G401.6 (cell line): ENCODE measurements around the gene PITPNC1.
"Not testable (repeated sequence)": the region's sequence is repeated elsewhere in the genome, so short reads cannot be mapped to it uniquely, and the experiment has no call there.

Source experiments
- FAIRE-seq: peaks from 2 replicates; lab custom pipeline; 2012; peaks lifted over from hg19 to GRCh38; lab: Jason Lieb, UNC

The PITPNC1 gene

DNA sequence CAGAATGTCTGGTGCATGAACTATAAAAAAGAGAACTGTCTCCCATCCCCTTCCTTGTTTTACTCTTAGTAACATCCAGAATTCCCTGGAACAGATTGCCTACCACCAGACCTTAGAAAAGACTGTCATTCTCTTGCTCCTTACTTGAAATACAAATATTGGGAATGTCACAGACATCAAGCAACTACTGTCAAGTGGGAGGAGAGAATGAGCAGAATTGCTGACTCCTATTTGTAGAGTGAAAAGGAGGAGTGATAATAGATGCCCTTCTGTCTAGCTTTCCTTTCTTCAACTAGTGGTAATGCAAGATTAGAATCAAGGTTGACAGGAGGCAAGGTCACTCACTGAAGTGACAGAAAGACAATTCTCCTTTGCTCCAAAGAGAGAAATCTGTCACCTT is 316.7 kb downstream of the PITPNC1 start:
- no peak for FAIRE-seq

DNA sequence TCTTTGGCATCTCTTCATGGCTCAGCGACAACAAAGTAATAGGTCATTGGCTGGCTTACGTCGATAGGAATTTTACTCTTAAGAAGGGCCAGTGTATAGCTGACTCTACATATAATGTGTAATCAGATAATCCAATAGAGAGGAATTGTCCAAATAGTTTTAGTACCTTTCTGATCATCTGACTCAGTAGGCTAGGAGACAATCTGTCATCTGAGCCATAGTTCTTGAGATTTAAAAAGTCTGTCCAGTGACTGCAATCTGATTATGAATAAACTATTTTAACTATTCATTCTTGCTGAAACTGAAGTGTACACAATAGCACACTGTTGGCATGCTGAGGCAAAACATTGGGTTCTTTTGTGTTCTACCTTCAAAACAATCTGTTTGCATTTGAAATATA is 319.3 kb downstream of the PITPNC1 start:
- FAIRE-seq, result no peak

GRCh38 chr17:67696853-67697498 is 319.9 kb downstream of the PITPNC1 start:
- FAIRE-seq, result no peak

- no peak for FAIRE-seq
Measured at GRCh38 chr17:67700037-67700724, 323.1 kb downstream of the PITPNC1 start.

GRCh38 chr17:67700725-67701119 is 323.6 kb downstream of the PITPNC1 start:
- peak; percentile 58 for FAIRE-seq

GRCh38 chr17:67702861-67703260 is 325.8 kb downstream of the PITPNC1 start:
- FAIRE-seq, result not testable (repeated sequence)

DNA sequence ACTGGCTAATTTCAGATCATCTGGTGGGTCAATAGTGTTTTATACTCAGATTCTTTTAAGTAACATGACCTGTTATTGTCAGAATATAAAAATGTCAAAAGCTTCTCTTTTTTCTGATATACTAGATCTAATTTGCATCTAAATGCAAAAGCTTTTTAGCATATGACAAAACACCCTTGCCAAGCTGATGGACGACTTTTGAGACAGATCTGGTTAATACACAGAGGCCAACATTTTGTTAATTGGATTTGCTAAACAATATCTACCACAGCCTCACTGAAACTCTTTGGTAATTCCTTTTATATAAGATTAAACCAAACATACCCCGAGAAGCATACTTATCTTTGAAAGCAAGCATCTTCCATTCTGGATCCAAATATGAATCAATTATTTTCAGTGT is 330.4 kb downstream of the PITPNC1 start:
- no peak for FAIRE-seq

DNA sequence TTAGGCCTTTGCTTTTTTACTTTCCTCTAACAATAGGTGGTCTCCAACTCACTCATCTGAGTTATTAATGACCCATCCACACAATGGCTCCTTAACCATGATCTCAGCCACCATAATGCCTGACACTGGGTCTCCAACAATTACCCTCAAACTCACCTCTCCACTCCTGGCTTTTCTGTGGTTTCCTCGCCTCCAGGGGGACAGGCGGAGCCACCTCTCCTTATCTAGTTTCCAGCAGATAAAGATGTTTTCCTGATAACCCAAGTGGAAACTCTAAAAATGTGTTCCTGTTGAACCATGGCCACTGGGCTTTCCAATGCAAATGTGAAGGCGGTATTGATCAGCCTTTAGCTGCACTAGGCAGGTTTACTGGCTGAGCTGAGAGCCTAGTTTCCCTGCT is 331.3 kb downstream of the PITPNC1 start:
- no peak for FAIRE-seq

- no peak for FAIRE-seq
Measured at GRCh38 chr17:67711916-67712315, 334.8 kb downstream of the PITPNC1 start.

GRCh38 chr17:67712375-67712774 is 335.3 kb downstream of the PITPNC1 start:
- FAIRE-seq, result no peak

GRCh38 chr17:67713169-67713568 is 336.1 kb downstream of the PITPNC1 start:
- no peak for FAIRE-seq

- no peak for FAIRE-seq
Measured at GRCh38 chr17:67716405-67716798, 339.3 kb downstream of the PITPNC1 start.

DNA sequence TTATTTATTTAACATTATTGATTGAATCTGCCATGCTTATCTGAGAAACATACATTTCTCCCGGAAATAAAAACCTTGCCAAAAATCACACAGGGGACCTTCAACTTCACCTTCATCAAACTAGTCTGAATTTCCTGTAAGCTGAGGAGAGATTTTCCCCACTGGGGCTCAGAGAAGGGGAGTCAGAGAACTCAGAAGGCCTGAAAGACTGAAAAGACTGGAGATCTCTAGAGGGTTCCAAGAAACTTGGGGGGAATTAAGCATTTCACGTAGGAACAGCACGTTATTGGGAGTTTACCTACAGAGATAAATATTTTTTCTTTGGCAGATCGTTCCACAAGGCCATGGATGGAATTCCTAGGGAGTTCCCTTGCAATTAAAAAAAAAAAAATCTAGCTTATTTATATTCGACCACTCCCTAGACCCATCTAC is 340.1 kb downstream of the PITPNC1 start:
- no peak for FAIRE-seq

DNA sequence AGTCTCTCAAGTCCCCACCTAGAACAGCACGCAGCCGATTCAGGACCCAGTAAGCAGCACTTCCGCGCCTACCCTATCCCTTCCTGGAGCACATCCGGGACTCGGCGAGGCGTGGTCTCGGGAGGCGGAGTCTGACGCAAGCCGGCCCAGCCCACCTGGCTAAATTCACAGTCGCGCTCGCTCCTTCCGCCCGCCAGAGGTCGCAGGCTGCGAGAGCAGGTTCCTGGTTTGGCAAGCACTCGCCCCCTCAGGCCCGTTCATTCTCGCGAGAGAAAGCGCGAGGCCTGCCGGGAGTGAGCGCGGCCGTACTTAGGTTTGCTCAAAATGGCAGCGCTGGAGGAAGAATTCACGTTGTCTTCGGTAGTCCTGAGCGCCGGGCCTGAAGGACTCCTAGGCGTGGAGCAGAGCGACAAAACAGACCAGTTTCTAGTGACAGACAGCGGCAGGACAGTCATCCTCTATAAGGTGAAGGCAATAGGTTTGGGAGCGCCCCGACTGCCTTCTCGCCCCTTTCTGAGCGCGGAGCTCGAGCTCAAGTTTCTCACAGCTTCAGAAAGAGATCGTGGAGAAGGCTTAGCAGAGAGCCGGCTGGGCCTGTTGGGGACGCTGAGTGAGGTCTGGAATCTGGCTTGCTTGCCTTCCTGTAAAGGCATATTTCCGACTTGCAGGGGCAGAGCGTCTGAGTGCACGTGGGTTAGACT is 340.7 kb downstream of the PITPNC1 start, which contains the start of gene NOL11:
TSS of gene NOL11 (plus strand) at position 313 of the 701 bp plus-strand sequence. CDS start at position 325, 12 bp downstream.
- FAIRE-seq, result peak; percentile 98

- no peak for FAIRE-seq
Measured at GRCh38 chr17:67718325-67718941, 341.4 kb downstream of the PITPNC1 start.

GRCh38 chr17:67725373-67725791 is 348.3 kb downstream of the PITPNC1 start:
- FAIRE-seq, result no peak

DNA sequence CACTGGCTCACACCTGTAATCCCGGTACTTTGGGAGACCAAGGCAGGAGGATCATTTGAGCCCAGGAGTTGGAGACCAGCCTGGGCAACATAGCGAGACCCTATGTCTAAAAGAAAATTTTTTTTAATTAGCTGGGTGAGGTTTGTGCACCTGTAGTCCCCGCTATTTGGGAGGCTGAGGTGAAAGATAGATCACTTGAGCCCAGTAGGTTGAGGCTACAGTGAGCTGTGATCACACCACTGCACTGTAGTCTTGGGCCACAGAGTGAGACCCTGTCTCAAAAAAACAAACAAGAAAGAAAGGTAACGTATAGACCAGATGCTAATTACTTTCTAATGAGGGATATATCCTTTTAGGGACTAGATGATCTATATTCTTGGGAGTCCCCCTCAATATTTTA is 348.7 kb downstream of the PITPNC1 start:
- FAIRE-seq, result no peak

DNA sequence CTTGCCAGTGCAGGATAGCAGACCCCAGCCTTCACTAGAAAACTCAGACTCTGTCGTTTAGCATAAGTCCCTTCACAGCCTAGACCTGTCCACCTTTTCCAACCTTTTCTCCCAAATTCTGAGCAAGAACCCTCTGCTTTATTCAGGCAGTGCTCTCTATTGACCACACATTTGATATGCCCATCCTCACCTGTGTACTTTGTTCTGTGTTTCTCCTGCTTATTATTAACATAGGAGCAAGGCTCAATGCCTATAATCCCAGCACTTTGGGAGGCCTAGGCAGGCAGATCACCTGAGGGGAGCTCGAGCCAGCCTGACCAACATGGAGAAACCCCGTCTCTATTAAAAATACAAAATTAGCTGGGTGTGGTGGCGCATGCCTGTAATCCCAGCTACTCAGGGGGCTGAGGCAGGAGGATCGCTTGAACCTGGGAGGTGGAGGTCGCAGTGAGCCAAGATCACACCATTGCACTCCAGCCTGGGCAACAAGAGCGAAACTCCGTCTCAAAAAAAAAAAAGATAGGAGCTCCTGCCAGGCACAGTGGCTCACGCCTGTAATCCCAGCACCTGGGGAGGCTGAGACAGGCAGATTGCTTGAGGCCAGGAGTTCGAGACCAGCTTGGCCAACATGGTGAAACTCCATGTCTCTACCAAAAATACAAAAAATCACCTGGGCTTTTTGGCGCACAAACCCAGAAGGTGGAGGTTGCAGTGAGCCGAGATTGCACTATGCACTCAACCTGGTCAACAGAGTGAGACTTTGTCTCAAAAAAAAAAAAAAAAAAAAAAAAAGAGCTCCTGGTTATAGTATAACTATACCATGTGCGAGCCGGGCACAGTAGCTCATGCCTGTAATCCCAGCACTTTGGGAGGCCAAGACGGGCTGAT is 350.3 kb downstream of the PITPNC1 start:
- not testable (repeated sequence) for FAIRE-seq

DNA sequence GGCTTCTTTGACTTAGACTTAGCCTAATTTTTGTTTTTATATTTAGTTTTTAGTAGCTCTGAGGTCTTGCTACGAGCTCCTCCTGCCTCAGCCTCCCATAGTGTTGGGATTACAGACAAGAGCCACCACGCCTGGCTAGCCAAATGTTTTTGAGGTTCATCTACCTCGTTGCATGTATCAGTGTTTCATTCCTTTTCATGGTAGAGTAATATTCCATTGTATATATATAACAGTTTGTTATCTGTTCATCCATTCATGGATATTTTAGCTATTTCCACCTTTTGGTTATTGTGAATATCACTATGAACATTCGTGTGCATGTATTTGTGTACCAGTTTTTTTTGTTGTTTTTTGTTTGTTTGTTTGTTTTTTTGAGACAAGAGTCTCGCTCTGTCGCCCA is 352.8 kb downstream of the PITPNC1 start:
- no peak for FAIRE-seq

- no peak for FAIRE-seq
Measured at GRCh38 chr17:67730731-67731130, 353.6 kb downstream of the PITPNC1 start.

- no peak for FAIRE-seq
Measured at GRCh38 chr17:67733449-67733848, 356.4 kb downstream of the PITPNC1 start.

DNA sequence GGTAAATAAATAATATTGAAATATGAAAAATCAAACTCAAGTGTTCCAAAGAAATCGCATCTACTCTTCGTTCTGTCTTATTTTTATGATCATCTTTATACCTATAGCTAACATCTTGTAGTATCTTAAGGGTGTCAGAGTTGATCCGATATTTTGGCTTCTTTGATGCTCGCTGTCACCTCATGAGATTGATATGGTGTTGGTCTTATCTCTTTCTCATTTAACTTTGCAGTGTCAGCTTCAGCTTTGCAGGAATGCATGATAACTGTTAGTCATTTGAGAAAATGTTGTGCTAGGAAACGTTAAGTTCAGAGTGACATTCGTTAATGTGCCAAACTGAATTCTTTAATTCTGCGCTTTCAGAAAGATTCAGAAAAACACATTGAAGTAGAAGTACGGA is 360.1 kb downstream of the PITPNC1 start:
- FAIRE-seq, result no peak
